ENCODE measurements around the gene ATG9B.

- TF ChIP-seq CTCF (conservative IDR thresholded peaks at IDR 0.05; ENCODE audit: low read length) (no peak), EZH2phosphoT487 (IDR thresholded peaks at IDR 0.05; ENCODE audit: borderline replicate concordance) (no peak)
These were observed 21.0 kb upstream of the ATG9B start for GRCh38 chr7:151045262-151045661.
